ENCODE data around the gene CD3E. TPM values are rescaled to one million over a fixed set of nuclear protein-coding genes. Genes with fewer than 3 reads are reported as not detected.

CD3E gene
- total RNA-seq, 1 experiment from 2014 or later = not detected

DNA sequence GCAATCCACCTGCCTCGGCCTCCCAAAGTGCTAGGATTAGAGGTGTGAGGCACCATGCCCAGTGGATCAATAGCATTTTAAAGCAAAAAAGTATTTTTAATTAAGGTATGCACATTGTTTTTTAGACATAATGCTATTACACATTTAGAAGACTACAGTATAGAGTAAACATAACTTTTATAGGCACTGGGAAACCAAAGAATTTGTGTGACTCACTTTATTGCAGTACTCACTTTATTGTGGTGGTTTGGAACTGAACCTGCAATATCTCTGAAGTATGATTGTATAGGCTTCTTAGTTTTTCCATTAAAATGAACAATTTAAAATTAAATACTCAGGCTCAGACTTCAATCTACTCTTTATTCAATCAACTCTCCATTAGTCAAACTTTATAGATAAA lies 17.5 kb upstream of the CD3E start:
- BruUV-seq (replicated peaks) = no TSS peak
- Histone ChIP-seq H3K4me3 (no peak overlapping the region), H4K20me1 (ENCODE audit: insufficient read depth) (no peaks in the 10 kb centered on the region), H3K9me3 (ENCODE audit: insufficient read depth, low read depth) (no peaks in the 10 kb centered on the region), H2AFZ (no peak overlapping the region), H3K27me3 (ENCODE audit: insufficient read depth, low read depth) (no peaks in the 10 kb centered on the region), H3F3A (ENCODE audit: insufficient read depth, low read depth) (peaks cover 18% of the 10 kb centered on the region; the same call in 1 of the 2 replicates), H3K27ac (peak overlapping the region; percentile 49), H3K9me2 (ENCODE audit: insufficient read depth) (no peaks in the 10 kb centered on the region), H3K36me3 (ENCODE audit: low read depth) (no peaks in the 10 kb centered on the region), H3K4me1 (replicated peaks; ENCODE audit: insufficient read depth) (peaks cover 25% of the 10 kb centered on the region), H3K79me2 (ENCODE audit: low read depth) (no peaks in the 10 kb centered on the region), H3K4me2 (peak overlapping the region; percentile 56)
- intact Hi-C loops (cut with micrococcal nuclease; ENCODE audit: unreplicated experiment) = loop anchor here (2.0 kb wide), 1 partner anchor 34 kb away; the partner anchor contains the start of gene MPZL3
- ChIA-PET CTCF (no interaction called here), POLR2A (ENCODE audit: unreplicated experiment) (interaction anchor here (0.6 kb wide), 1 partner anchor 22 kb away, joined by 4 read pairs; no protein-coding TSS in a partner anchor)
- DNase-seq = peak in 1 of 2 experiments; percentile 93
- TF ChIP-seq, protein P1, sequence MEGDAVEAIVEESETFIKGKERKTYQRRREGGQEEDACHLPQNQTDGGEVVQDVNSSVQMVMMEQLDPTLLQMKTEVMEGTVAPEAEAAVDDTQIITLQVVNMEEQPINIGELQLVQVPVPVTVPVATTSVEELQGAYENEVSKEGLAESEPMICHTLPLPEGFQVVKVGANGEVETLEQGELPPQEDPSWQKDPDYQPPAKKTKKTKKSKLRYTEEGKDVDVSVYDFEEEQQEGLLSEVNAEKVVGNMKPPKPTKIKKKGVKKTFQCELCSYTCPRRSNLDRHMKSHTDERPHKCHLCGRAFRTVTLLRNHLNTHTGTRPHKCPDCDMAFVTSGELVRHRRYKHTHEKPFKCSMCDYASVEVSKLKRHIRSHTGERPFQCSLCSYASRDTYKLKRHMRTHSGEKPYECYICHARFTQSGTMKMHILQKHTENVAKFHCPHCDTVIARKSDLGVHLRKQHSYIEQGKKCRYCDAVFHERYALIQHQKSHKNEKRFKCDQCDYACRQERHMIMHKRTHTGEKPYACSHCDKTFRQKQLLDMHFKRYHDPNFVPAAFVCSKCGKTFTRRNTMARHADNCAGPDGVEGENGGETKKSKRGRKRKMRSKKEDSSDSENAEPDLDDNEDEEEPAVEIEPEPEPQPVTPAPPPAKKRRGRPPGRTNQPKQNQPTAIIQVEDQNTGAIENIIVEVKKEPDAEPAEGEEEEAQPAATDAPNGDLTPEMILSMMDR (conservative IDR thresholded peaks at IDR 0.05) = no peak
- no peak for TF ChIP-seq EZH2 (IDR thresholded peaks at IDR 0.05; ENCODE audit: low read depth)

DNA sequence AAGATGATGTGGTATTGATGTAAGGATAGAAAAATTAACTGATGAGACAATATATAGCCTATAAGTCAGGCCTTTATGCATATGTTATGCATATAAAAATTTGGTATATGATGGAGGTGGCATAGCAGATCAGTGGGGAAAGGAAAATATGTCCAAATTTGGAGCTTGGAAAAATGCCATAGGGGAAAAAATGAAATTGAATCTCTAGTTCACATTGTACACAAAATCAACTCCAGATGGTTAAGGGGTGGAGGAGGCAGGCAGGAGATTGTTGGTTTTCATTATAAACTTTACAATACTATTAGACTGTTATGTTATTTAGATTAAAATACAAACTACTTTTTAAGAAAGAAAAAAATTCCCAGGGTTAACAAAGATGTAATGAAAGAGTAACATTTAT lies 15.1 kb upstream of the CD3E start:
- POLR2A ChIA-PET (ENCODE audit: unreplicated experiment) = no interaction called here
- no TSS peak for BruUV-seq (replicated peaks)

DNA sequence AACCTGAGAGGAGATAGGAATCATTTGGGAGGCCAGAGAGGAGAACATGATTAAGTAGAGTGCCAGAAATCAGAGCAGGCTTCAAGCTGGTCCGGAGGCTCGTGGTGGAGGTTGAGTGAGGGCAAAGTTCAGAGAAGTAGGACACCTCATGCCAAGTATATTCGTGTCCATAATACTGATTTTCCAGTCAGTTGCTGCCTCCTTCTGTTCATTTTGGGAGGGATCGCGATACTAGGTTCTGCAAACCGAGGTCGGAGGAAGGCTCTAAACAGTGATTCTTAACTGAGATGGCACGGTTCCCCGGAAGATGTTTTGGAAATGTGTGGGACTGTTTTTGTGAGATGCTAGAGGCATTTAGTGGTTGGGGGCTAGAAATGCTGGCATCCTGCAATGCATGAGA lies 13.6 kb upstream of the CD3E start:
- Histone ChIP-seq H3K9me3 (ENCODE audit: insufficient read depth, low read depth) (no peaks in the 10 kb centered on the region), H3K4me2 (no peak overlapping the region), H3K4me3 (no peak overlapping the region), H3K27ac (no peak overlapping the region), H3K27me3 (ENCODE audit: insufficient read depth, low read depth) (no peaks in the 10 kb centered on the region), H3K36me3 (ENCODE audit: low read depth) (no peaks in the 10 kb centered on the region), H4K20me1 (ENCODE audit: insufficient read depth) (no peaks in the 10 kb centered on the region), H3F3A (ENCODE audit: insufficient read depth, low read depth) (peaks cover 26% of the 10 kb centered on the region; the same call in 1 of the 2 replicates), H3K4me1 (replicated peaks; ENCODE audit: insufficient read depth) (peaks cover 33% of the 10 kb centered on the region), H2AFZ (no peak overlapping the region), H3K9me2 (ENCODE audit: insufficient read depth) (no peaks in the 10 kb centered on the region), H3K79me2 (ENCODE audit: low read depth) (no peaks in the 10 kb centered on the region)
- TF ChIP-seq EZH2 (IDR thresholded peaks at IDR 0.05; ENCODE audit: low read depth) = no peak
- TF ChIP-seq, protein P1 (conservative IDR thresholded peaks at IDR 0.05) = peak; percentile 68
- peak; percentile 43 to 65 for DNase-seq
- BruUV-seq (replicated peaks) = no TSS peak
- POLR2A ChIA-PET (ENCODE audit: unreplicated experiment) = interaction anchor here (0.6 kb wide), 1 partner anchor 27 kb away, joined by 5 read pairs; no protein-coding TSS in a partner anchor
- intact Hi-C loops (cut with micrococcal nuclease; ENCODE audit: unreplicated experiment) = loop anchor here (1.0 kb wide), 4 partner anchors 27 to 275 kb away; partner anchors contain the start of gene MPZL2
- CTCF ChIA-PET = interaction anchor here (0.7 kb wide), 1 partner anchor 93 kb away, joined by 4 read pairs; no protein-coding TSS in a partner anchor

More for the DNA sequence above, 15.1 kb upstream of the CD3E start:
- no peak for TF ChIP-seq EZH2 (IDR thresholded peaks at IDR 0.05; ENCODE audit: low read depth)
- TF ChIP-seq, protein P1 (conservative IDR thresholded peaks at IDR 0.05) = no peak
- Histone ChIP-seq H3F3A (ENCODE audit: insufficient read depth, low read depth) (peaks cover 18% of the 10 kb centered on the region; the same call in 1 of the 2 replicates), H3K27me3 (ENCODE audit: insufficient read depth, low read depth) (no peaks in the 10 kb centered on the region), H3K36me3 (ENCODE audit: low read depth) (no peaks in the 10 kb centered on the region), H4K20me1 (ENCODE audit: insufficient read depth) (no peaks in the 10 kb centered on the region), H2AFZ (no peak overlapping the region), H3K9me3 (ENCODE audit: insufficient read depth, low read depth) (no peaks in the 10 kb centered on the region), H3K4me3 (no peak overlapping the region), H3K79me2 (ENCODE audit: low read depth) (no peaks in the 10 kb centered on the region), H3K4me2 (no peak overlapping the region), H3K4me1 (replicated peaks; ENCODE audit: insufficient read depth) (peaks cover 25% of the 10 kb centered on the region), H3K27ac (no peak overlapping the region), H3K9me2 (ENCODE audit: insufficient read depth) (no peaks in the 10 kb centered on the region)
- CTCF ChIA-PET = interaction anchor here (0.7 to 1.4 kb wide), 2 partner anchors 90 to 91 kb away, joined by 3 to 14 read pairs; no protein-coding TSS in a partner anchor
- no peak for DNase-seq
- intact Hi-C loops (cut with micrococcal nuclease; ENCODE audit: unreplicated experiment) = no loop called here

All from PC-9 (cell line).